GM23338 (cell line): ENCODE data around the gene PRPSAP2. TPM values are rescaled to one million over a fixed set of nuclear protein-coding genes. Genes with fewer than 3 reads are reported as not detected.

Experiments used
- ATAC-seq: fragments of 200-7000 bp; cut with Tn5 transposase; 3 replicates; pipeline ENCODE4 v1.9.1; 2020
- DNase-seq: peaks from one replicate; pipeline ENCODE4 v3.0.0-alpha.2; 2015; ENCODE audit warnings: low spot score
- H2AFZ ChIP-seq: fragments of 200-600 bp; sonication (generic); 2 replicates; pipeline ENCODE4 v1.8.0; 2016; ENCODE audit warnings: antibody characterized with exemption, mild to moderate bottlenecking, moderate library complexity
- H3F3A ChIP-seq: fragments of 200-600 bp; sonication (generic); replicated peaks from 2 replicates; pipeline ENCODE4 v1.8.0; 2017; ENCODE audit warnings: antibody characterized with exemption, mixed run types, low read depth
- H3K27ac ChIP-seq: fragments of 200-600 bp; sonication (generic); 2 replicates; pipeline ENCODE4 v1.6.1; 2016; ENCODE audit warnings: low read depth
- H3K27me3 ChIP-seq: fragments of 200-600 bp; sonication (generic); 2 replicates; pipeline ENCODE4 v1.8.0; 2016; ENCODE audit warnings: mild to moderate bottlenecking, mixed run types, moderate library complexity; ENCODE audit not compliant: insufficient read depth
- H3K36me3 ChIP-seq: fragments of 200-600 bp; sonication (generic); 2 replicates; pipeline ENCODE4 v1.8.0; 2016; ENCODE audit warnings: mild to moderate bottlenecking; ENCODE audit not compliant: insufficient read depth
- H3K4me1 ChIP-seq: fragments of 200-600 bp; sonication (generic); 2 replicates; pipeline ENCODE4 v1.8.0; 2016; ENCODE audit warnings: mild to moderate bottlenecking, moderate library complexity; ENCODE audit not compliant: insufficient read depth
- H3K4me2 ChIP-seq: fragments of 200-600 bp; sonication (generic); 2 replicates; pipeline ENCODE4 v1.7.1; 2017; ENCODE audit warnings: mixed run types
- H3K4me3 ChIP-seq: fragments of 200-600 bp; sonication (generic); 2 replicates; pipeline ENCODE4 v1.6.1; 2016; ENCODE audit warnings: mixed run types
- H3K79me2 ChIP-seq: fragments of 200-600 bp; sonication (generic); replicated peaks from 2 replicates; pipeline ENCODE4 v1.8.0; 2017; ENCODE audit warnings: mild to moderate bottlenecking; ENCODE audit not compliant: insufficient read depth
- H3K9me2 ChIP-seq: fragments of 200-600 bp; sonication (generic); 2 replicates; pipeline ENCODE4 v1.8.0; 2017; ENCODE audit not compliant: insufficient read depth
- H4K20me1 ChIP-seq: fragments of 200-600 bp; sonication (generic); replicated peaks from 2 replicates; pipeline ENCODE4 v1.8.0; 2017; ENCODE audit warnings: mild to moderate bottlenecking; ENCODE audit not compliant: insufficient read depth
- H3K27ac Mint-ChIP-seq: 2 replicates; pipeline ENCODE4 v1.8.0; 2020; ENCODE audit warnings: inconsistent platforms, mild to moderate bottlenecking, moderate library complexity, mixed read lengths
- H3K27me3 Mint-ChIP-seq: 3 replicates; pipeline ENCODE4 v1.8.0; 2022; ENCODE audit warnings: low read depth, mild to moderate bottlenecking, moderate library complexity, mixed read lengths, inconsistent platforms; ENCODE audit not compliant: insufficient read depth, poor library complexity
- H3K36me3 Mint-ChIP-seq: 3 replicates; pipeline ENCODE4 v1.8.0; 2021; ENCODE audit warnings: low read depth, mild to moderate bottlenecking, inconsistent platforms, moderate library complexity, mixed read lengths
- H3K4me1 Mint-ChIP-seq: 3 replicates; pipeline ENCODE4 v1.8.0; 2020; ENCODE audit warnings: mild to moderate bottlenecking, inconsistent platforms, mixed read lengths
- H3K4me3 Mint-ChIP-seq: 3 replicates; pipeline ENCODE4 v1.8.0; 2021; ENCODE audit warnings: moderate library complexity, mild to moderate bottlenecking, inconsistent platforms, mixed read lengths
- H3K9me3 Mint-ChIP-seq: 3 replicates; pipeline ENCODE4 v1.8.0; 2020; ENCODE audit warnings: moderate library complexity, mild to moderate bottlenecking, inconsistent platforms, mixed read lengths
- CREB1 ChIP-seq: fragments of 250-450 bp; sonication (Bioruptor Pico); IDR thresholded peaks from 2 replicates; pipeline ENCODE4 v1.5.0; 2020; ENCODE audit warnings: low read depth, mild to moderate bottlenecking, moderate library complexity
- EZH2 ChIP-seq: fragments of 200-600 bp; sonication (generic); IDR thresholded peaks from one replicate; pipeline ENCODE4 v1.8.0; 2017; ENCODE audit warnings: antibody characterized with exemption, mild to moderate bottlenecking, low read depth; ENCODE audit not compliant: unreplicated experiment
- EZH2phosphoT487 ChIP-seq: fragments of 200-600 bp; sonication (generic); IDR thresholded peaks from one replicate; pipeline ENCODE4 v1.8.1; 2018; ENCODE audit warnings: antibody characterized with exemption; ENCODE audit not compliant: unreplicated experiment
- JUNB ChIP-seq: IDR thresholded peaks from one replicate; pipeline ENCODE4 v1.6.1; 2016; ENCODE audit warnings: antibody characterized with exemption; ENCODE audit not compliant: unreplicated experiment
- POLR2AphosphoS5 ChIP-seq: IDR thresholded peaks from 2 replicates; pipeline ENCODE4 v1.6.1; 2016; ENCODE audit warnings: antibody characterized with exemption, low read depth
- STAT1 ChIP-seq: IDR thresholded peaks from one replicate; pipeline ENCODE4 v1.6.1; 2016; ENCODE audit warnings: antibody characterized with exemption; ENCODE audit not compliant: unreplicated experiment
- ZNF114 ChIP-seq: fragments of 250-450 bp; sonication (Bioruptor Pico); IDR thresholded peaks from 2 replicates; pipeline ENCODE4 v1.5.0; 2020; ENCODE audit warnings: mild to moderate bottlenecking, moderate library complexity
- ZNF462 ChIP-seq: fragments of 250-450 bp; sonication (Bioruptor Pico); IDR thresholded peaks from 2 replicates; pipeline ENCODE4 v1.5.0; 2020; ENCODE audit warnings: mild to moderate bottlenecking, moderate library complexity
- polyA plus RNA-seq: library from polyadenylated mRNA; unstranded; fragments of >200 nt; fragmentation: Nextera tagmentation; extraction: Ambion mirVana; gene quantifications from 2 replicates; pipeline ENCODE4 v1.2.1, GENCODE V29; 2016
- total RNA-seq: library from RNA; depleted of rRNA; stranded (reverse); fragments of >200 nt; shearing (Covaris generic); gene quantifications from 2 replicates; pipeline ENCODE4 v1.2.3, GENCODE V29; 2014
- TF ChIP-seq, protein P1 (sequence below): IDR thresholded peaks from one replicate; pipeline ENCODE4 v1.6.1; 2018; ENCODE audit warnings: antibody characterized with exemption; ENCODE audit not compliant: unreplicated experiment
- TF ChIP-seq, protein P2 (sequence below), 2 experiments: fragments of 200-600 bp in 1 of 2; sonication (generic) in 1 of 2; conservative IDR thresholded peaks; 2 replicates each; pipeline versions ENCODE4 v1.5.1 to v1.6.1; 2016 to 2017; ENCODE audit warnings: antibody characterized with exemption in 2 of 2, low read depth in 2 of 2, mild to moderate bottlenecking in 2 of 2, moderate library complexity in 1 of 2

The PRPSAP2 gene
- total and polyA plus RNA-seq, 2 experiments from 2014 or later, result 34.6 to 54.4 TPM

- Mint-ChIP-seq H3K36me3 (no peaks in the 10 kb centered on the region), H3K4me3 (no peak overlapping the region), H3K4me1 (peaks cover 7% of the 10 kb centered on the region), H3K27ac (no peak overlapping the region), H3K9me3 (no peaks in the 10 kb centered on the region), H3K27me3 (peaks cover 11% of the 10 kb centered on the region)
- H3K27me3 ChIP-seq, result no peaks in the 10 kb centered on the region
- no peaks in the 10 kb centered on the region for H3F3A ChIP-seq
- H2AFZ ChIP-seq, result no peak overlapping the region
- no peaks in the 10 kb centered on the region for H4K20me1 ChIP-seq
- no peaks in the 10 kb centered on the region; the same call in 1 of the 2 replicates for H3K4me1 ChIP-seq
- H3K9me2 ChIP-seq, result no peaks in the 10 kb centered on the region
- no peaks in the 10 kb centered on the region for H3K36me3 ChIP-seq
- H3K27ac ChIP-seq, result no peak overlapping the region
- no peaks in the 10 kb centered on the region for H3K79me2 ChIP-seq
- no peak overlapping the region for H3K4me3 ChIP-seq
- no peak for ATAC-seq
- no peak for DNase-seq
- TF ChIP-seq ZNF114 (CRISPR knock-in tag) (no peak), STAT1 (no peak), EZH2 (no peak), EZH2phosphoT487 (no peak), ZNF462 (CRISPR knock-in tag) (no peak), CREB1 (CRISPR knock-in tag) (no peak), POLR2AphosphoS5 (no peak), JUNB (no peak)
- TF ChIP-seq, protein P1, sequence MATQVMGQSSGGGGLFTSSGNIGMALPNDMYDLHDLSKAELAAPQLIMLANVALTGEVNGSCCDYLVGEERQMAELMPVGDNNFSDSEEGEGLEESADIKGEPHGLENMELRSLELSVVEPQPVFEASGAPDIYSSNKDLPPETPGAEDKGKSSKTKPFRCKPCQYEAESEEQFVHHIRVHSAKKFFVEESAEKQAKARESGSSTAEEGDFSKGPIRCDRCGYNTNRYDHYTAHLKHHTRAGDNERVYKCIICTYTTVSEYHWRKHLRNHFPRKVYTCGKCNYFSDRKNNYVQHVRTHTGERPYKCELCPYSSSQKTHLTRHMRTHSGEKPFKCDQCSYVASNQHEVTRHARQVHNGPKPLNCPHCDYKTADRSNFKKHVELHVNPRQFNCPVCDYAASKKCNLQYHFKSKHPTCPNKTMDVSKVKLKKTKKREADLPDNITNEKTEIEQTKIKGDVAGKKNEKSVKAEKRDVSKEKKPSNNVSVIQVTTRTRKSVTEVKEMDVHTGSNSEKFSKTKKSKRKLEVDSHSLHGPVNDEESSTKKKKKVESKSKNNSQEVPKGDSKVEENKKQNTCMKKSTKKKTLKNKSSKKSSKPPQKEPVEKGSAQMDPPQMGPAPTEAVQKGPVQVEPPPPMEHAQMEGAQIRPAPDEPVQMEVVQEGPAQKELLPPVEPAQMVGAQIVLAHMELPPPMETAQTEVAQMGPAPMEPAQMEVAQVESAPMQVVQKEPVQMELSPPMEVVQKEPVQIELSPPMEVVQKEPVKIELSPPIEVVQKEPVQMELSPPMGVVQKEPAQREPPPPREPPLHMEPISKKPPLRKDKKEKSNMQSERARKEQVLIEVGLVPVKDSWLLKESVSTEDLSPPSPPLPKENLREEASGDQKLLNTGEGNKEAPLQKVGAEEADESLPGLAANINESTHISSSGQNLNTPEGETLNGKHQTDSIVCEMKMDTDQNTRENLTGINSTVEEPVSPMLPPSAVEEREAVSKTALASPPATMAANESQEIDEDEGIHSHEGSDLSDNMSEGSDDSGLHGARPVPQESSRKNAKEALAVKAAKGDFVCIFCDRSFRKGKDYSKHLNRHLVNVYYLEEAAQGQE, result no peak
- TF ChIP-seq, protein P2, sequence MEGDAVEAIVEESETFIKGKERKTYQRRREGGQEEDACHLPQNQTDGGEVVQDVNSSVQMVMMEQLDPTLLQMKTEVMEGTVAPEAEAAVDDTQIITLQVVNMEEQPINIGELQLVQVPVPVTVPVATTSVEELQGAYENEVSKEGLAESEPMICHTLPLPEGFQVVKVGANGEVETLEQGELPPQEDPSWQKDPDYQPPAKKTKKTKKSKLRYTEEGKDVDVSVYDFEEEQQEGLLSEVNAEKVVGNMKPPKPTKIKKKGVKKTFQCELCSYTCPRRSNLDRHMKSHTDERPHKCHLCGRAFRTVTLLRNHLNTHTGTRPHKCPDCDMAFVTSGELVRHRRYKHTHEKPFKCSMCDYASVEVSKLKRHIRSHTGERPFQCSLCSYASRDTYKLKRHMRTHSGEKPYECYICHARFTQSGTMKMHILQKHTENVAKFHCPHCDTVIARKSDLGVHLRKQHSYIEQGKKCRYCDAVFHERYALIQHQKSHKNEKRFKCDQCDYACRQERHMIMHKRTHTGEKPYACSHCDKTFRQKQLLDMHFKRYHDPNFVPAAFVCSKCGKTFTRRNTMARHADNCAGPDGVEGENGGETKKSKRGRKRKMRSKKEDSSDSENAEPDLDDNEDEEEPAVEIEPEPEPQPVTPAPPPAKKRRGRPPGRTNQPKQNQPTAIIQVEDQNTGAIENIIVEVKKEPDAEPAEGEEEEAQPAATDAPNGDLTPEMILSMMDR (conservative IDR thresholded peaks at IDR 0.05; ENCODE audit: low read depth in 2 of 2), result no peak
- no peak overlapping the region for H3K4me2 ChIP-seq
Observed at GRCh38 chr17:18957831-18958230, 99.9 kb downstream of the PRPSAP2 start.
